BLaER1 (cell line): ENCODE data around the gene SNRNP40.
A peak's percentile ranks its signal among the peaks of the same experiment; 100 is the strongest.

Experiments
- H3K27ac ChIP-seq: shearing (Covaris generic); formaldehyde crosslinking; 2 replicates; pipeline ENCODE4 v1.8.1; 2022
- H3K27me3 ChIP-seq: shearing (Covaris generic); formaldehyde crosslinking; 2 replicates; pipeline ENCODE4 v1.8.1; 2022
- H3K36me3 ChIP-seq: shearing (Covaris generic); formaldehyde crosslinking; 2 replicates; pipeline ENCODE4 v1.8.1; 2022
- H3K4me1 ChIP-seq: shearing (Covaris generic); formaldehyde crosslinking; 2 replicates; pipeline ENCODE4 v1.8.1; 2022
- H3K4me2 ChIP-seq: shearing (Covaris generic); formaldehyde crosslinking; 2 replicates; pipeline ENCODE4 v1.8.1; 2022
- H3K4me3 ChIP-seq: shearing (Covaris generic); formaldehyde crosslinking; 2 replicates; pipeline ENCODE4 v1.8.1; 2022
- H3K9ac ChIP-seq: shearing (Covaris generic); formaldehyde crosslinking; 2 replicates; pipeline ENCODE4 v1.8.1; 2022
- H3K9me3 ChIP-seq: shearing (Covaris generic); formaldehyde crosslinking; 2 replicates; pipeline ENCODE4 v1.8.1; 2022
- H4K20me1 ChIP-seq: shearing (Covaris generic); formaldehyde crosslinking; 2 replicates; pipeline ENCODE4 v1.8.1; 2022
- Cebpa-rat ChIP-seq: shearing (Covaris generic); IDR thresholded peaks from 2 replicates; pipeline ENCODE4 v1.8.1; 2022

The SNRNP40 gene

DNA sequence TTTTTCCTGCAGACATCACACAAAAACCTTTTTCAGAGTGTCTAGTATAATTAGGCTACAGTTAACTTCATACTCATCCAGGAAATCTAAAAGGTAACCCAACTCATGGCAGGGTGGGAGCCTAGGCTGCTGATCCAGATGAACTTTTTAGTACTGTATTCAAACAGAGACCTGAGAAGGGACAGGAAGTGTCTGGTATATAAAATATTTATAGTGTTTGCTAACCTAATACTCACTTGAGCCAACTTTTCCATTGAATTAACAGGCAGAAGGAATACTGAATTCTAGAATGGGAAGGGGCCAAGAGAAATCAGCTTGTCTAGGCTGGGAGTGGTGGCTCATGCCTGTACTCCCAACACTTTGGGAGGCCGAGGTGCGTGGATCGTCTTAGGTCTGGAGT is 34.7 kb downstream of the SNRNP40 start:
- Histone ChIP-seq H3K4me1 (no peaks in the 10 kb centered on the region), H3K9ac (no peak overlapping the region), H3K9me3 (no peaks in the 10 kb centered on the region), H3K4me3 (no peak overlapping the region), H3K4me2 (no peak overlapping the region), H3K36me3 (peaks cover 98% of the 10 kb centered on the region), H3K27ac (no peak overlapping the region), H4K20me1 (0 out of 2 replicates have a peak, but pooled peaks cover 10% of the 10 kb centered on the region), H3K27me3 (no peaks in the 10 kb centered on the region)
- TF ChIP-seq Cebpa-rat, result no peak

DNA sequence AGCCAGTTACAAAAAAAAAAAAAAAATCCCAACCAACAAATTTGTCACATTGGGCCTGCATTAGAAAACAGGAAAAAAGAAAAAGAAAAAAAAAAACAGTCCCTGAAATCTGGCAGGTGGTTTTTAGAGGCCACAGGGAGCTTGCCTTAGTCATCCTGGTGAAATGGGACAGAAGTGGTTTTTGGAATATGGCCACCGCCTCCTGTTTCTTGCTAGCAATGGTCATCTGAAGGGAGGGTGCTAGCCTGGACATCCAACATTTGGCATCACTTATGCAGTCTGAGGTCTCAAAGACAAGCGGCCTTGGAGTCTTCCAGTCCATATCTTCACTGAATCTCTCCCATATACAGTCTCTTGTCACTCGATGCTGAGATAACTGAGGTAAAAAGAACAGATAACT is 36.8 kb downstream of the SNRNP40 start:
- Histone ChIP-seq H3K4me2 (no peak overlapping the region), H3K9ac (no peak overlapping the region), H3K36me3 (peaks cover 85% of the 10 kb centered on the region), H3K4me3 (no peak overlapping the region), H3K27me3 (no peaks in the 10 kb centered on the region), H3K4me1 (no peaks in the 10 kb centered on the region), H3K9me3 (no peaks in the 10 kb centered on the region), H4K20me1 (no peaks in the 10 kb centered on the region), H3K27ac (no peak overlapping the region)
- no peak for TF ChIP-seq Cebpa-rat

DNA sequence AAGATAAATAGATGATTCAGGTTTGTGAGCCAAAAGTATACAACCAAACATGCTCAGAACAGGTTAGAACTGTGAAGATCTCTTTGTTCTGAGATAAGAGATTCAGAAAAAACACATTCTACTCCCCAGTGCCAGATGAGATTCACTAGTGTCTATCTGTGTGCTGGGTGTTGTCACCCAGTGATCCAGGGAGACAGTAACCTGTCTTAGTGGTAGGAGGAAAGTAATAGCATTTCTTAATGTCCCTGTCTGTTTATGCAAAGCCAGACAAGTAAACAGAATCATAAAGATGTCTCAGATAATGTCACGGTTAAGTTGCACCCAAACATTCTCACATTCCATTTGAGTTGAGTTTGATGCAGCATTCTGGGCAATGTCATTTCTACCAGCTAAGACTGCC is 38.0 kb downstream of the SNRNP40 start:
- H4K20me1 ChIP-seq, result no peaks in the 10 kb centered on the region
- TF ChIP-seq Cebpa-rat, result no peak
- H3K4me1 ChIP-seq, result no peaks in the 10 kb centered on the region
- no peaks in the 10 kb centered on the region for H3K27me3 ChIP-seq
- no peak overlapping the region for H3K4me3 ChIP-seq
- no peak overlapping the region for H3K4me2 ChIP-seq
- H3K36me3 ChIP-seq, result peaks cover 74% of the 10 kb centered on the region
- no peaks in the 10 kb centered on the region for H3K9me3 ChIP-seq
- H3K9ac ChIP-seq, result no peak overlapping the region
- H3K27ac ChIP-seq, result no peak overlapping the region

DNA sequence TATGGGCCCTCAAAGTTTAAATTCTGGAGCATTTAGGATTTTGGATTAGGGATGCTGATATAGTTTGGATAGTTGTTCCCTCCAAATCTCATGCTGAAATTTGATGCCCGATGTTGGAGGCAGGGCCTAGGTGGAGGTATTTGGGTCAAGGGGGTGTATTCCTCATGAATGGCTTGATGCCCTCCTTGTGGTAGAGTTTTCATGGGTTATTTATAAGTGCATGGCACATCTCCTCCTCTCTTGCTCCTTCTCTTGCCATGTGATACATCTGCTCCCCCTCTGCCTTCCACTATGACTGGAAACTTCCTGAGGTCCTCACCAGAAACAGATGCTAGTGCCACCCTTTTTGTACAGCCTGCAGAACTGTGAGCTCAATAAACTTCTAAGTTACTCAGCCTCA is 39.4 kb downstream of the SNRNP40 start:
- TF ChIP-seq Cebpa-rat, result no peak
- H3K36me3 ChIP-seq, result peaks cover 61% of the 10 kb centered on the region
- no peaks in the 10 kb centered on the region for H3K27me3 ChIP-seq
- no peak overlapping the region for H3K9ac ChIP-seq
- H3K4me2 ChIP-seq, result no peak overlapping the region
- H3K4me3 ChIP-seq, result no peak overlapping the region
- no peak overlapping the region for H3K27ac ChIP-seq
- H3K4me1 ChIP-seq, result no peaks in the 10 kb centered on the region
- H4K20me1 ChIP-seq, result no peaks in the 10 kb centered on the region
- no peaks in the 10 kb centered on the region for H3K9me3 ChIP-seq

DNA sequence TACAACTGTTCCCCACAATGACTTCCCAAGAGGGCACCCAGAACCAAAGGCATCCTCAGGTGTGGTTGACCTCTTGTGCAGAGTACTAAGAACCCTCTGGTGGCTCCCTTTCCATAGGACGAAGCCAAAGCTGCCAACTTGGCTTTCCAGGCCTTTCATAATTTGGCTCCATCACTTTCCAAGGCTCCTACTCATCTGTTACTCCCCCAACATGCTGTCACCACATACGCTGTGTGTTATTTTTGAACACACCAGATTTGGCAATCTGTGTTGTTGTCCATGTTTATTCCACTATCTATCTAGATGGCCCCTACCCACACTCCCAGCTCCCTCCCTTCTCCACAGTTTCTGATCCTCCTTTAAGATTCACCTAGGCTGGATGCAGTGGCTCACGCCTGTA is 46.7 kb downstream of the SNRNP40 start:
- no peaks in the 10 kb centered on the region for H3K27me3 ChIP-seq
- no peaks in the 10 kb centered on the region for H4K20me1 ChIP-seq
- no peaks in the 10 kb centered on the region for H3K9me3 ChIP-seq
- H3K27ac ChIP-seq, result no peak overlapping the region
- H3K4me1 ChIP-seq, result no peaks in the 10 kb centered on the region
- no peaks in the 10 kb centered on the region for H3K36me3 ChIP-seq
- no peak overlapping the region for H3K4me3 ChIP-seq
- no peak overlapping the region for H3K4me2 ChIP-seq
- no peak overlapping the region for H3K9ac ChIP-seq
- TF ChIP-seq Cebpa-rat, result no peak

DNA sequence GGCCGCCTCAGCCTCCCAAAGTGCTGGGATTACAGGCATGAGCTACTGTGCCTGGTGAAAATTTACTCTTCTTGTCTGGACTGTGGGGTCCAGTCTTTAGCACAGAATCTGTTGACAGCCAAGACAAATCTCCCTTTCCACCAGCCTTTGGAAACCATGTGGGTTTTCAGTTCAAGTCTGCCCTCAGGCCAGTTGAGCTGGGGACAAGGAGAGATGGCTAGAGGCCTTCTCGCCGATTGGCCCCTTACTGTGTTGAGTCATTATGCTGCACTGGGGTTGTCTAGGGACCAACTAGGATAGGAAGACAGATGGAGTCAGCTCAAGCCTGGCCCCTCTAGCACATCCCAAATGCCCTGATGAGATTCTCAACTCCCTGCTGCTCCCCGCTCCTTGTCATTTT is 48.3 kb downstream of the SNRNP40 start:
- no peaks in the 10 kb centered on the region for H3K9me3 ChIP-seq
- H3K4me1 ChIP-seq, result no peaks in the 10 kb centered on the region
- H3K4me2 ChIP-seq, result no peak overlapping the region
- no peaks in the 10 kb centered on the region for H3K36me3 ChIP-seq
- no peaks in the 10 kb centered on the region for H3K27me3 ChIP-seq
- no peak for TF ChIP-seq Cebpa-rat
- no peaks in the 10 kb centered on the region for H4K20me1 ChIP-seq
- H3K9ac ChIP-seq, result no peak overlapping the region
- no peak overlapping the region for H3K4me3 ChIP-seq
- H3K27ac ChIP-seq, result no peak overlapping the region

DNA sequence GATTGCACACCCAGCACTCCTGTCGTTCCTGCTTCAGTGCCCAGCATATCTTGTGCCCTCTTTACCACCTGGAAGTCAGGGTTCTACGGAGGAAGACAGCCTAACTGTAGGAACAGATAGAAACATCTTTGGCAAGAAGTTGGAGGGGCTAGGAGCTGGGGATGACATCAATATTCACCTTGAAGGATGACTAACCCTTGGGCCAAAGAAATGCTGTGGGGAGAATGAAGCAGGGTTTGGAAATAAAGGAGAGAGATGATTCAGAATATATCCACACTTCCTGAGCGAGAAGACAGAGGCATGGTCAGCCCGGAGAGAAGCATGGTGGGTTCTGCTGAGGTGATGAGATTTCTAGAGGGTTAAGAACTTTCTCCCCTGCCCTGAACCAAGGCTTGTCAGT is 52.3 kb downstream of the SNRNP40 start:
- H3K36me3 ChIP-seq, result no peaks in the 10 kb centered on the region
- H3K4me1 ChIP-seq, result peaks cover 8% of the 10 kb centered on the region
- peaks cover 10% of the 10 kb centered on the region for H4K20me1 ChIP-seq
- no peak overlapping the region for H3K4me2 ChIP-seq
- no peak overlapping the region for H3K9ac ChIP-seq
- H3K9me3 ChIP-seq, result no peaks in the 10 kb centered on the region
- no peak overlapping the region for H3K4me3 ChIP-seq
- TF ChIP-seq Cebpa-rat, result no peak
- no peak overlapping the region for H3K27ac ChIP-seq
- peaks cover 25% of the 10 kb centered on the region for H3K27me3 ChIP-seq

DNA sequence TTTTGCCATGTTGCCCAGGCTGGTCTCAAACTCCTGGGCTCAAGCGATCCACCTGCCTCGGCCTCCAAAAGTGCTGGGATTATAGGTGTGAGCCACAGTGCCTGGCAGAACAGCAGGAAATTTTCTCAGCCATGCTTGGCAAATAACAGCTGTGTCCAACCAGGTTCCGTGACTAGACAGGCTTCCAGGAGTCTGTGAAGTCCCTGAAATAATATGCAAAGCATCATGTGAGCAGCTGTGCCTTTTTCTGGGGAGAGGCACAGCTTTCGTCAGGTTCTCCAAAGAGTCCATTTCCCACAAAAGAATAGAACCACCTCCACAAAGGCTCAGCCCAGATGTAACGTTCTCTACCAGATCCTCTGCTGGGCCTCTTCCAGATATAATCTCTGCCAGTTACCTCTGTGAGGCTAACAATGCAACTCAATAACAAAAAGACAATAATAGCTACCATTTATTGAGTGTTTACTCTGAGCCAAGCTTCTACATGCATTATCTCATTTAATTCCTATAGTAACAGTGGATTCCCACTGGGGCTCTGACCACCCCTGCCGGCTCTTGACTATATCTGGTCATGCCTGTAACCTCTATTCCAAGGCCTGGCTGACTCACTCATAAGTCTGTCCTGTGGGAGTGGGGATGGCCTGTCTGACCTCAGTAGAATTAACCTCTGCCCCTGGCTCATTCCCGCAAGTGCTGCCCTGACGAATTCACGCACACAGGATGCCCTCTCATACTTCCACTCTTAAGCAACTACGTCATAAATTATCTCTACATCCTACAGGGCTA is 52.9 kb downstream of the SNRNP40 start:
- no peaks in the 10 kb centered on the region for H3K36me3 ChIP-seq
- no peak overlapping the region for H3K9ac ChIP-seq
- peaks cover 17% of the 10 kb centered on the region for H4K20me1 ChIP-seq
- H3K27ac ChIP-seq, result no peak overlapping the region
- no peak for TF ChIP-seq Cebpa-rat
- no peak overlapping the region for H3K4me3 ChIP-seq
- H3K27me3 ChIP-seq, result peaks cover 31% of the 10 kb centered on the region
- H3K9me3 ChIP-seq, result no peaks in the 10 kb centered on the region
- H3K4me2 ChIP-seq, result no peak overlapping the region
- H3K4me1 ChIP-seq, result peaks cover 8% of the 10 kb centered on the region

DNA sequence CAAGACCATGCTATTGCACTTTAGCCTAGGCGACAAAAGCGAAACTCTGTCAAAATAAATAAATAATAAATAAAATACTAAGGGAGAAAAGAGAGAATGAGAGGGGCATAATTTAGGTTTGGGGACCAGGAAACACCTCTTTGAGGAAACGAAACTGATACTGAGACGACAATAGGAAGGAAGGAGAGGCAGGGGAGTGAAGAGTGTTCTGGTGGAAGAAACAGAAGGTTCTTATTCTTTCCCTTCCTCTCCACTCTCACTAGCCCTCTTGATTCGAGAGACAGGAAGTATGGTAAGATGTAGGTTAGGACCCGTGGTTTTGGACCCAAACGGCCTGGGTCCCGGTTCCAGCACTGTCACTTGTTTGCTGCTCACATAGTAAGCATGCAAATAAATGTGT is 55.3 kb downstream of the SNRNP40 start:
- H3K4me2 ChIP-seq, result peak overlapping the region; percentile 40
- H3K9me3 ChIP-seq, result no peaks in the 10 kb centered on the region
- peaks cover 8% of the 10 kb centered on the region for H3K4me1 ChIP-seq
- no peak overlapping the region for H3K9ac ChIP-seq
- no peak overlapping the region for H3K27ac ChIP-seq
- peaks cover 30% of the 10 kb centered on the region for H4K20me1 ChIP-seq
- TF ChIP-seq Cebpa-rat, result no peak
- H3K27me3 ChIP-seq, result peaks cover 55% of the 10 kb centered on the region
- no peak overlapping the region for H3K4me3 ChIP-seq
- H3K36me3 ChIP-seq, result no peaks in the 10 kb centered on the region

DNA sequence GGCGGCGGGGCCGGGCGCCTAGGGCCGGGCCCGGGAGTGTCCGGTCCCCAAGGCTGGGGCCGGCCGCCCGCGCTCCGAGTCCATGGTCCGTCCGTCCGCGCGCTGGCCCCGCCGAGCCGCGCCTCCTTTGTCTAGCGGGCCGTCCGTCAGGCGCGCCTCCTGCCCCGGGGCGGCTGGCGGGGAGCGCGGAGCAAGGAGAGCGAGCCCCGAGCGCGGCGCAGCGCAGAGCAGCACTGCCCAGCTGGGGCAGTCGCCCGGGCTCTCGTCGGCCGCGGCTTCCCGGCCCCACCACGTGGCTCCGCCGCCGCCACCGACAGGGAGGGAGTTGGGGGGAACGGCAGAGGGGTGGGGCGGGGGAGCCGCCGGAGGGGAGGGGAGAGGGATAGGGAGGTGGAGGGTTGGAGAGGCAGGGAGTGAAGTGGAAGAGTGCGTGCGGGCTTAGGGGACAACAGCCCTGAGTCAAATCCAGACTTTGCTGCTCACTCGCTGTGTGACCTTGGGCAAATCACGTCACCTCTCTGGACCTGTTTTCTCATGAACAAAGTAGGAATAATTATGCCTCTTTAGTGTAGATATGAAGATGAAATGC is 56.8 kb downstream of the SNRNP40 start, which contains the start of gene NKAIN1:
Gene NKAIN1, minus strand, starts transcription at position 235 of the 589 bp plus-strand sequence. CDS start 340 bp downstream, outside the sequence.
- Histone ChIP-seq H3K27me3 (peaks cover 59% of the 10 kb centered on the region), H3K4me1 (peaks cover 8% of the 10 kb centered on the region), H4K20me1 (peaks cover 30% of the 10 kb centered on the region), H3K9ac (0 out of 2 replicates have a peak within 1 kb of the TSS, but pooled peaks have one; percentile 12), H3K4me2 (peak within 1 kb of the TSS; percentile 76), H3K9me3 (no peaks in the 10 kb centered on the region), H3K36me3 (no peaks in the 10 kb centered on the region), H3K27ac (no peak within 1 kb of the TSS), H3K4me3 (peak within 1 kb of the TSS; percentile 64)
- TF ChIP-seq Cebpa-rat, result no peak
